Measurements from ENCODE around the gene ADRB2. TPM values are rescaled to one million over a fixed set of nuclear protein-coding genes. Genes with fewer than 3 reads are reported as not detected.

ADRB2 gene
- total RNA-seq, 1 experiment from 2014 or later: 0.26 TPM

DNA sequence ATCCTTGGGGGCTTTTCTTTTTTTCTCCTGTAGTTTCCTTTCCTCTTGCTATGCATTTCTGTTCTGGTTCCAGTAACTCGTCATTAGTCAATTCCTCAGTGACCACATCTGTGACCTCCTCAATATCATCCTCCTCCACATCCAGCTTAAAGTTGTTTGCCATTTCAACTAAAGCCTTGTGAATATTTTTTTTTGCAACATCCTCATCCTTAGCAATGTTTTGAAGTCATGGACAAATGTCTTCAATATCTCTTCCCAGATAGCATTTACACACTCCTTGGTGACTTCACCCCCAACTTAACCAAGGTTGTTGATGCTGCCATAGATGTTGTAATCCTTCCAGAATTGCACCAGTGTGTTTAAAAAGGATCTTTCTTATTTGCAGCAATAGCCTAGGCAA lies 14.7 kb upstream of the ADRB2 start:
- Histone ChIP-seq H3K23me2 (ENCODE audit: insufficient read length, low read depth, low read length, poor library complexity, severe bottlenecking) (no peaks in the 10 kb centered on the region), H2BK5ac (ENCODE audit: insufficient read length, low read length) (no peak overlapping the region), H3T11ph (ENCODE audit: low read length) (no peak overlapping the region), H3K27ac (ENCODE audit: insufficient read length, low read depth, low read length) (no peak overlapping the region), H4K5ac (ENCODE audit: insufficient read length, low read depth, low read length) (no peak overlapping the region), H2AFZ (ENCODE audit: low read length) (no peak overlapping the region), H3K23ac (ENCODE audit: insufficient read length, low read depth, low read length) (no peak overlapping the region), H3K4ac (ENCODE audit: low read depth, low read length) (no peak overlapping the region), H4K20me1 (ENCODE audit: control insufficient read depth, insufficient read depth, insufficient read length) (no peaks in the 10 kb centered on the region), H4K8ac (replicated peaks; ENCODE audit: insufficient read length, low read depth, low read length) (no peak overlapping the region), H2AK5ac (ENCODE audit: insufficient read length, low read length) (no peak overlapping the region), H3K14ac (ENCODE audit: insufficient read depth, low read length) (no peak overlapping the region), H2BK15ac (ENCODE audit: low read depth, low read length) (no peak overlapping the region), H3K9ac (ENCODE audit: extremely low read depth, insufficient read length, low read length) (no peak overlapping the region), H3K79me2 (ENCODE audit: insufficient read depth, low read length) (no peaks in the 10 kb centered on the region), H3K4me2 (ENCODE audit: insufficient read depth, insufficient read length, low read length) (no peak overlapping the region), H3K27me3 (ENCODE audit: insufficient read depth, low read length) (no peaks in the 10 kb centered on the region), H4K91ac (ENCODE audit: insufficient read length, low read depth, low read length) (no peak overlapping the region), H2BK20ac (ENCODE audit: low read depth, low read length, poor library complexity, severe bottlenecking) (no peak overlapping the region), H3K9me3 (ENCODE audit: control insufficient read depth, low read depth, low read length) (no peaks in the 10 kb centered on the region), H2BK120ac (ENCODE audit: low read depth, low read length, poor library complexity, severe bottlenecking) (no peak overlapping the region), H3K18ac (ENCODE audit: insufficient read length, low read depth, low read length) (no peak overlapping the region), H3K79me1 (ENCODE audit: insufficient read depth, low read depth, low read length, poor library complexity, severe bottlenecking) (no peaks in the 10 kb centered on the region), H3K4me1 (ENCODE audit: insufficient read depth, low read length) (no peaks in the 10 kb centered on the region), H2BK12ac (ENCODE audit: insufficient read length, low read depth, low read length) (no peak overlapping the region), H3K56ac (ENCODE audit: insufficient read length, low read depth, low read length) (no peak overlapping the region)
- Mint-ChIP-seq H3K27me3 (ENCODE audit: low read depth) (no peaks in the 10 kb centered on the region), H3K4me1 (peaks cover 0 to 2% of the 10 kb centered on the region in 2 experiments; a peak in 1 of 4 replicates), H3K4me3 (no peak overlapping the region), H3K27ac (no peak overlapping the region), H3K36me3 (ENCODE audit: insufficient read depth in 1 of 3, low read depth in 3 of 3) (no peaks in the 10 kb centered on the region), H3K9me3 (no peaks in the 10 kb centered on the region)
- TF ChIP-seq, protein P1, sequence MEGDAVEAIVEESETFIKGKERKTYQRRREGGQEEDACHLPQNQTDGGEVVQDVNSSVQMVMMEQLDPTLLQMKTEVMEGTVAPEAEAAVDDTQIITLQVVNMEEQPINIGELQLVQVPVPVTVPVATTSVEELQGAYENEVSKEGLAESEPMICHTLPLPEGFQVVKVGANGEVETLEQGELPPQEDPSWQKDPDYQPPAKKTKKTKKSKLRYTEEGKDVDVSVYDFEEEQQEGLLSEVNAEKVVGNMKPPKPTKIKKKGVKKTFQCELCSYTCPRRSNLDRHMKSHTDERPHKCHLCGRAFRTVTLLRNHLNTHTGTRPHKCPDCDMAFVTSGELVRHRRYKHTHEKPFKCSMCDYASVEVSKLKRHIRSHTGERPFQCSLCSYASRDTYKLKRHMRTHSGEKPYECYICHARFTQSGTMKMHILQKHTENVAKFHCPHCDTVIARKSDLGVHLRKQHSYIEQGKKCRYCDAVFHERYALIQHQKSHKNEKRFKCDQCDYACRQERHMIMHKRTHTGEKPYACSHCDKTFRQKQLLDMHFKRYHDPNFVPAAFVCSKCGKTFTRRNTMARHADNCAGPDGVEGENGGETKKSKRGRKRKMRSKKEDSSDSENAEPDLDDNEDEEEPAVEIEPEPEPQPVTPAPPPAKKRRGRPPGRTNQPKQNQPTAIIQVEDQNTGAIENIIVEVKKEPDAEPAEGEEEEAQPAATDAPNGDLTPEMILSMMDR (conservative IDR thresholded peaks at IDR 0.05): no peak
- WGBS (ENCODE audit: extremely low coverage, insufficient read length, low lambda C conversion rate): no CpG with 5 or more reads among the region's 1 CpG
- DNase-seq: no peak

All from H9 (cell line).